WERI-Rb-1 (cell line): Measurements from ENCODE around the gene CHCHD6.
A peak's percentile ranks its signal among the peaks of the same experiment; 100 is the strongest.

Source experiments
- DNase-seq: peaks from one replicate; pipeline ENCODE4 v3.0.0-alpha.2; 2020
- H3K27ac ChIP-seq: fragments of 250-450 bp; sonication (Bioruptor Pico); 2 replicates; pipeline ENCODE4 v1.5.1; 2020; ENCODE audit warnings: mild to moderate bottlenecking, moderate library complexity
- H3K27me3 ChIP-seq: fragments of 250-450 bp; sonication (Bioruptor Pico); 2 replicates; pipeline ENCODE4 v1.5.1; 2021; ENCODE audit warnings: mild to moderate bottlenecking, low read depth, moderate library complexity; ENCODE audit not compliant: insufficient read depth, severe bottlenecking
- H3K36me3 ChIP-seq: fragments of 250-450 bp; sonication (Bioruptor Pico); 2 replicates; pipeline ENCODE4 v1.5.1; 2020; ENCODE audit warnings: mild to moderate bottlenecking, moderate library complexity
- H3K4me3 ChIP-seq: 2 replicates; pipeline ENCODE4 v1.5.1; 2011; ENCODE audit warnings: low read depth, mild to moderate bottlenecking, control low read depth, low read length
- H3K9me3 ChIP-seq: fragments of 250-450 bp; sonication (Bioruptor Pico); 2 replicates; pipeline ENCODE4 v1.5.1; 2021; ENCODE audit warnings: mild to moderate bottlenecking, moderate library complexity; ENCODE audit not compliant: severe bottlenecking
- TF ChIP-seq, protein P1 (sequence below): IDR thresholded peaks from 2 replicates; pipeline ENCODE4 v1.5.1; 2011; ENCODE audit warnings: low read depth, mild to moderate bottlenecking, control low read depth, inconsistent platforms, low read length

The CHCHD6 gene

GRCh38 chr3:127004641-127005397 lies 300.8 kb downstream of the CHCHD6 start:
- no peaks in the 10 kb centered on the region for H3K9me3 ChIP-seq
- no peak overlapping the region; the same call in 1 of the 2 replicates for H3K27ac ChIP-seq
- TF ChIP-seq, protein P1, sequence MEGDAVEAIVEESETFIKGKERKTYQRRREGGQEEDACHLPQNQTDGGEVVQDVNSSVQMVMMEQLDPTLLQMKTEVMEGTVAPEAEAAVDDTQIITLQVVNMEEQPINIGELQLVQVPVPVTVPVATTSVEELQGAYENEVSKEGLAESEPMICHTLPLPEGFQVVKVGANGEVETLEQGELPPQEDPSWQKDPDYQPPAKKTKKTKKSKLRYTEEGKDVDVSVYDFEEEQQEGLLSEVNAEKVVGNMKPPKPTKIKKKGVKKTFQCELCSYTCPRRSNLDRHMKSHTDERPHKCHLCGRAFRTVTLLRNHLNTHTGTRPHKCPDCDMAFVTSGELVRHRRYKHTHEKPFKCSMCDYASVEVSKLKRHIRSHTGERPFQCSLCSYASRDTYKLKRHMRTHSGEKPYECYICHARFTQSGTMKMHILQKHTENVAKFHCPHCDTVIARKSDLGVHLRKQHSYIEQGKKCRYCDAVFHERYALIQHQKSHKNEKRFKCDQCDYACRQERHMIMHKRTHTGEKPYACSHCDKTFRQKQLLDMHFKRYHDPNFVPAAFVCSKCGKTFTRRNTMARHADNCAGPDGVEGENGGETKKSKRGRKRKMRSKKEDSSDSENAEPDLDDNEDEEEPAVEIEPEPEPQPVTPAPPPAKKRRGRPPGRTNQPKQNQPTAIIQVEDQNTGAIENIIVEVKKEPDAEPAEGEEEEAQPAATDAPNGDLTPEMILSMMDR, result peak; percentile 38
- DNase-seq, result no peak
- peaks cover 35% of the 10 kb centered on the region for H3K36me3 ChIP-seq
- H3K27me3 ChIP-seq, result no peaks in the 10 kb centered on the region
- H3K4me3 ChIP-seq, result no peak overlapping the region

GRCh38 chr3:127005864-127006500 lies 301.9 kb downstream of the CHCHD6 start:
- Histone ChIP-seq H3K36me3 (peaks cover 32% of the 10 kb centered on the region), H3K9me3 (no peaks in the 10 kb centered on the region), H3K4me3 (no peak overlapping the region), H3K27ac (no peak overlapping the region), H3K27me3 (no peaks in the 10 kb centered on the region)
- TF ChIP-seq, protein P1, result no peak
- peak; percentile 79 for DNase-seq

- no peaks in the 10 kb centered on the region for H3K9me3 ChIP-seq
- TF ChIP-seq, protein P1, result no peak
- no peaks in the 10 kb centered on the region for H3K27me3 ChIP-seq
- no peak for DNase-seq
- H3K36me3 ChIP-seq, result peaks cover 38% of the 10 kb centered on the region
- no peak overlapping the region for H3K27ac ChIP-seq
- no peak overlapping the region for H3K4me3 ChIP-seq
Observed at GRCh38 chr3:127006781-127007436, 302.9 kb downstream of the CHCHD6 start.

GRCh38 chr3:127008236-127008635 lies 304.2 kb downstream of the CHCHD6 start:
- no peaks in the 10 kb centered on the region for H3K9me3 ChIP-seq
- no peak overlapping the region for H3K27ac ChIP-seq
- no peaks in the 10 kb centered on the region for H3K27me3 ChIP-seq
- peaks cover 47% of the 10 kb centered on the region for H3K36me3 ChIP-seq
- H3K4me3 ChIP-seq, result no peak overlapping the region
- TF ChIP-seq, protein P1, result no peak
- DNase-seq, result no peak

GRCh38 chr3:127009531-127009930 lies 305.5 kb downstream of the CHCHD6 start:
- TF ChIP-seq, protein P1, result no peak
- Histone ChIP-seq H3K4me3 (no peak overlapping the region), H3K27me3 (no peaks in the 10 kb centered on the region), H3K27ac (no peak overlapping the region), H3K9me3 (no peaks in the 10 kb centered on the region), H3K36me3 (peaks cover 46% of the 10 kb centered on the region)
- DNase-seq, result no peak
